ENCODE data around the gene ELAPOR2.

ELAPOR2 gene

DNA sequence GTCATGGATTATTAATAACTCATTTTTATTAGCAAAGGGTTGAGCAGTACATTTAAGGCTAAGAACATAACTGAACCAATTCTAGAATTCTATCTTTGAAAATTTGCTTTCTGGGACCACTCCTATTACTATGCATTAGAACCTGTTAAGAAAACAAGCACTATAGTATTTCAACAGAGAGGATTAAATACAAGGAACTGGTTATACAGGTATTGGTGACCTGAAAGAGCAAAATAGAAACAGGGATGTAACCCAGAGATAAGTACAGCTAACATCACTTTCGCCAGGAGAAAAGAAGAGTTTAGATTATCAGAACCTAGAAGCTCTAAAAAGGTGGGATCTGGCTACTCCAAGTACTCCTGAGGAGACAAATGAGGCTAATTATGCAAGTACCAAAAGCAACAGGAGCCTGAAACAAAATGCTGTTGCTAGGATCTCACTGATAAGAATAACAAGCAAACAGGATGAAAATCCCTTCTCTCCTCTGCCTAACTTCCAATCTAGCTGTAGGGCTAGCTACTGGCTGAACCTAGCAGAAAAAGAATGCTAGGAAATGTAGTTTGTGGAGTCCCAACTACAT is 32.1 kb upstream of the ELAPOR2 start:
- H3K4me1 ChIP-seq = no peaks in the 10 kb centered on the region
- no peaks in the 10 kb centered on the region for H3K36me3 ChIP-seq
- H4K20me1 ChIP-seq = no peaks in the 10 kb centered on the region
- H3K27ac ChIP-seq = no peak overlapping the region
- H3K9me3 ChIP-seq = no peaks in the 10 kb centered on the region
- no peak for TF ChIP-seq Cebpa-rat (IDR thresholded peaks at IDR 0.05)
- H3K4me2 ChIP-seq = no peak overlapping the region
- H3K9ac ChIP-seq = no peak overlapping the region
- no peaks in the 10 kb centered on the region for H3K27me3 ChIP-seq
- H3K4me3 ChIP-seq = no peak overlapping the region

DNA sequence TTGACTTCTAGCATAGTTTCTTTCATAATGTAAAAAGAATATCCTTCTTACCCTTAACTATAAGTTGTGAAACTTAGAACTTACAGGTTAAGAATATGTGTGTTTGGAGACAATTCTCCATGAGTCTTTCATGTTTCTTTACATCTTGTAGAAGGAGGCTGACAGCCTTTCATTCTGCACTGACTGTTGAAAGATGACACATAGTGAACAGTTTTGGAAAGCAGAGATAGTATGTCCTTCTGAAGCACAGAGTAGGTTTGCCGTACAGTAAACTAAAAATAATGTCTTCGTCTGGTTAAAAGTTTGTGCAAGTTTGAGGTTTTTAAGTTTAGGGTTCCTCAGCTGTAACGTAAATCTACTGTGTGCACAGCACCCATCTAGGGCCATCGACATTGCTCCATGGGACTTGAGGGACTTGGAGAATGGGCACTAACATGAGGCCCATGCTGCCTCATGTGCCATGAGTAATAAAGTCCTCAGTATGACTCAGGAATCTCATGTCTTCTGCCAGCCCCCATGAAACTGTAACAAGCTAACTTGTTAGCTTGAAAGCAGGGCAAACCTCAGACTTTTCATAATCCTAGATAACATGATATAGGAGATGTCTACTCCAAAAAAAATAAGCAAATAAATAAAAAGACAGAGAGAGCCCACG is 24.5 kb upstream of the ELAPOR2 start:
- H3K9ac ChIP-seq = no peak overlapping the region
- H3K4me3 ChIP-seq = no peak overlapping the region
- H4K20me1 ChIP-seq = no peaks in the 10 kb centered on the region
- H3K27ac ChIP-seq = no peak overlapping the region
- no peaks in the 10 kb centered on the region for H3K9me3 ChIP-seq
- H3K27me3 ChIP-seq = no peaks in the 10 kb centered on the region
- no peak overlapping the region for H3K4me2 ChIP-seq
- no peaks in the 10 kb centered on the region for H3K4me1 ChIP-seq
- H3K36me3 ChIP-seq = no peaks in the 10 kb centered on the region
- TF ChIP-seq Cebpa-rat (IDR thresholded peaks at IDR 0.05) = no peak

DNA sequence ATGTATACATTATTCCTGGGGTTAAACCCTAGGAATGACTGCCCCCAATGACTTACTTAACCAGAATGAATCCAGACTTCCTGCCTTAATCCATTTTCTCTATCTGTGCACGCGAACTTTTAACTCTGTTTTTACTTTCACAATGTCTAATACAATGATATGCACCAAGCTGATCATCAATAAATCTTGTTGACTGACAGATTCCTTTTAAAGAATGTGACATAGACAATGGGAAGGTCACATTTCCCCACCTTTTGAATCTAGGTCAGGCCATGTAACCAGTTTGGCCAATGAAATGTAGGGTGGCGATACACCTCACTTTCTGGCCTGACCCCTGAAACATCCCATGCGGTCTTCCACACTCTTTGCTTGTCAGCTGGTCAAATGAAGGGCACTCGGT is 23.2 kb upstream of the ELAPOR2 start:
- Histone ChIP-seq H3K4me2 (no peak overlapping the region), H4K20me1 (no peaks in the 10 kb centered on the region), H3K4me1 (no peaks in the 10 kb centered on the region), H3K9ac (no peak overlapping the region), H3K36me3 (no peaks in the 10 kb centered on the region), H3K27ac (no peak overlapping the region), H3K9me3 (no peaks in the 10 kb centered on the region), H3K4me3 (no peak overlapping the region), H3K27me3 (no peaks in the 10 kb centered on the region)
- no peak for TF ChIP-seq Cebpa-rat (IDR thresholded peaks at IDR 0.05)

DNA sequence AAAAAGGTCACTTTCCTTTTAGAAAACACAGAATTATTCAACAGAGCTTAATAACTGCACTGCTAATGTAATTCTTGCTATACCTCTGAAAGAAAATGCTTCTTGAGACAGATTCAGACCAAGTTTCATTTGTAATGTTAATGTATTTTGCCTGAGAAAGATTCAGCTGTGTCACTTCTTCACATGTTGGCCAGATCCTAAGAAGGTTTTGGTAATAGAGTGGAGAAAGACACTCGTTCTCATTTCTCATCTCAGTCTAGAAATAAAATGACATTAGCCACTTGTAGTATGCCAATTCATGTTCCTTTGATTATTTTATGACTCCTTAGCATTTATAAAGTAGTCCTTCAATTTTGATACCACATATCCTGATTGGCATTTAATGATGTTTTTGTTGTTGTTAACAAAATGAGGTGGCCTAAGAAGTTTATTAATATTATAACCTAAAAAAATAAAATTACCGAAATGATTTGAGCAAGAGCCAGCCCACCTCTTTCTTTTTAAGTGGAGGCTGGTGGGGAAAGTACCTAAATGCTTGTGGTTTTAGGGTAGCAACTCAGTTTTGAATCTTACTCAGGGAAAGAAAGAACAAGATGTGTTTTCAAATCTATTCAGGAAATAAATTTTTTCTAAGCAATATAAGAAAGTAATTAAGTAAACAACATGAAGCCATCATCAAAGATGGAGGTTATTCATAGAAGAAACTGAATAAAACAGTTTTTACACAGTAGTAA is 16.4 kb upstream of the ELAPOR2 start:
- Histone ChIP-seq H3K4me2 (no peak overlapping the region), H3K36me3 (no peaks in the 10 kb centered on the region), H3K4me1 (no peaks in the 10 kb centered on the region), H3K4me3 (no peak overlapping the region), H3K9me3 (no peaks in the 10 kb centered on the region), H3K9ac (no peak overlapping the region), H3K27ac (no peak overlapping the region), H4K20me1 (no peaks in the 10 kb centered on the region), H3K27me3 (no peaks in the 10 kb centered on the region)
- no peak for TF ChIP-seq Cebpa-rat (IDR thresholded peaks at IDR 0.05)

DNA sequence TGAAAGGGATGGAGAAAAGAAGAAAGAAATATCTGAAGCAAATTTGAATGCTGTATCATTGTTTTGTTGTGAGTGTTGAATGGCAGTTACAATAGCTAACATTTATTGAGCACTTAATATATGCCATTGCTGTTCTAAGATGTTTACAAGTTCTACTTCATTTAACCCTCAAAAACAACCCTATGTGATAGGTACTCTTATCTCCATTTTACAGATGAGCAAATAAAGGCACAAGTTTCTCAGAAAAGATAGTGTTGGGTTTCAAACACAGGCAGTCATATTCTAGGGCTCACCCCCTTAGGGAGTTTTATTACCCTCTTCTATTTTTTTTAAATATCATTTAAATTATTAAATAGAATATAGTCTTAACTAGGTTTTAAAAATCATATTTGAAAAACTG is 8.3 kb upstream of the ELAPOR2 start:
- H3K27me3 ChIP-seq = no peaks in the 10 kb centered on the region
- no peaks in the 10 kb centered on the region for H3K9me3 ChIP-seq
- H3K27ac ChIP-seq = no peak overlapping the region
- H4K20me1 ChIP-seq = no peaks in the 10 kb centered on the region
- no peak overlapping the region for H3K9ac ChIP-seq
- H3K4me2 ChIP-seq = no peak overlapping the region
- no peaks in the 10 kb centered on the region for H3K4me1 ChIP-seq
- no peak overlapping the region for H3K4me3 ChIP-seq
- no peak for TF ChIP-seq Cebpa-rat (IDR thresholded peaks at IDR 0.05)
- H3K36me3 ChIP-seq = no peaks in the 10 kb centered on the region

DNA sequence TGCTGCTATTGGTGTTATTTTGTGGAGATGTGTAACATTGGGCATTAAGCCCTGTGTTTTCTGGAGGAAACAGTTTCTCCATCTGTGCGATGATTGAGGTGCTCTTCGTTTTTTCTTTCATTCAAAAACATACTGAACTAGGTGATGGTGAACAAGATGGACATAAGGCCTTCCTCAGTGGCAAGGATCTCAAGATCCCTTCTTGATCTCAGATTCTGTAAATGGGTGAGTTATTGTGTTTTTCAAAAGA is 759 bp upstream of the ELAPOR2 start:
- Histone ChIP-seq H3K9ac (no peak overlapping the region), H3K4me1 (peaks cover 15% of the 10 kb centered on the region), H3K36me3 (no peaks in the 10 kb centered on the region), H4K20me1 (no peaks in the 10 kb centered on the region), H3K9me3 (no peaks in the 10 kb centered on the region), H3K4me3 (peak overlapping the region; percentile 84), H3K27ac (no peak overlapping the region), H3K27me3 (no peaks in the 10 kb centered on the region), H3K4me2 (peak overlapping the region; percentile 96)
- no peak for TF ChIP-seq Cebpa-rat (IDR thresholded peaks at IDR 0.05)

DNA sequence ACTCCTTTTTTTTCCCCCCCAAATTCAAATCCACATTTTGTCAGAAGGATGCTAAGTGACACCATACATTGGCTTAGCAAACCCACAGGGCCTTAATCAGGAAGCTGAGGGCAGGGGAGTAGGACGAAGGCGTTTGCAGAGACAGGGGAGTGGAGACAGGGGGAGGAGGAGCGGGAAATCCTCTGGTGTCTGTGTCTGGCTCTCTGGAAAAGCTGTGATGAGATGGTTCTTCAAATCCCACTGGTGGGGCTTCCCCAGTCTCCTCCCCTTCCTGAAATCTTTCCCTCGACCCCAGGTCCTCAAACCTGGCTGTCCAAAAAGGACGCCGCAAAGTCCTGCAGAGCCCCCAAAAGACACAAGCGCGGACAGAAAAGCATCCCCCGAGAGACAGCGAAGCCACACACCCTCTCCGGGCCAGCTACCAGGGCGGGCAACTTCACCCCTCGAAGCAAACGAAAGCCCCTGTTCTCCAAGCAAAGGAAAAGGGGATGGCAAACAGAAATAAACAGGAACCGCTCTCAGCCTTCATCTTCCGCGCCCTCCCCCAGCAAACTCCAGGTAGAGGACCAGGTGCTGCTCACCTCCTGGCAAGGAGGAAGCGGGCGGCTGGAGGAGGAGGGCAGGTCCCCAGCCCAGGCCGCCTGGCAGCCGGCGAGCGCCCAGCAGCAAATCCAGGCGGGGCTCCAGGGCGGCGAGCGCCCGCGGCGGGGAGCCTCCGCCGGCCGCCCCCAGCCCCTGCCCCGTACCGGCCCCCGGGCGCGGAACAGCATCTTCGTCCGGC is 520 bp downstream of the ELAPOR2 start:
- no peaks in the 10 kb centered on the region for H3K9me3 ChIP-seq
- peak overlapping the region; percentile 84 for H3K4me3 ChIP-seq
- no peak for TF ChIP-seq Cebpa-rat (IDR thresholded peaks at IDR 0.05)
- H3K9ac ChIP-seq = peak overlapping the region; percentile 77
- H4K20me1 ChIP-seq = no peaks in the 10 kb centered on the region
- H3K4me1 ChIP-seq = peaks cover 15% of the 10 kb centered on the region
- H3K27me3 ChIP-seq = no peaks in the 10 kb centered on the region
- H3K36me3 ChIP-seq = no peaks in the 10 kb centered on the region
- H3K27ac ChIP-seq = peak overlapping the region; percentile 35; the same call in 1 of the 2 replicates
- peak overlapping the region; percentile 96 for H3K4me2 ChIP-seq

DNA sequence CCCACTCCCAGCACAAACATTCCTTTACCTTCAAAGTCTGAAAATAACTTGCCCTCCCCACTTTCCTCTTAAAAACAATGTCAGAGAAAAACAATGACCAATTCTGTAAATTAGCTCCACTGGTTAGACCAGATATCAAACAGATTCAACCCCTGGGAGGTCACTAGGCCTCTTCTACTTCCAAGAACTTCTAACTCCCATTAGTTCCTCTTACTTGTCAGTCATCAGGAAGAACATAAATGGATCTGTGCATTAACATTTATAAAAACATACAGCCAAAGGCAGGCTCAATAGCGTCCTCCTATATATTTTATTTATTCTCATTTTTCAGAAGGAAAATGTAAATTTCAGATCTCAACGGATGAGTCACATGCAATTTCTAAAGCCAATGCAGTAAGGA is 2.2 kb downstream of the ELAPOR2 start:
- Histone ChIP-seq H3K9ac (no peak overlapping the region), H3K36me3 (no peaks in the 10 kb centered on the region), H3K4me1 (peaks cover 15% of the 10 kb centered on the region), H3K9me3 (no peaks in the 10 kb centered on the region), H3K27me3 (no peaks in the 10 kb centered on the region), H3K4me2 (no peak overlapping the region), H4K20me1 (no peaks in the 10 kb centered on the region), H3K4me3 (no peak overlapping the region), H3K27ac (no peak overlapping the region)
- TF ChIP-seq Cebpa-rat (IDR thresholded peaks at IDR 0.05) = no peak

DNA sequence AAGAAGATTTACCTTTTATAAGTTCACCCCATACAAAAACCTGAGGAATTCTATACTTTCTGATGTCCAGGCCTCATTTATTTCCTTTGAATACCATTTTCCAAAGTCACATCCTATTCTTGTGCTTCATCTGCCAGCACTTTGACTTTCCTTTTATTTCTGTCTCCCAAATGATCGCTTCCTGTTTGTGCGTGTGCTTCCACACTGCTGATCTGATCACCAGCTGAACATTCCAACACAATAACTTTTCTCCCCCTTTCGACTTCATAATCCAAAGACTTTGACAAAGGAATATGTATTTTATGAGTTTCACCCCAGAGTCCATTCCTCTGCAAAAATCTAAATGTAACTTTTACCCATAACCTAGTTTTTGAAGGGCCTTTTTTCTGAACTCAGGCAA is 3.1 kb downstream of the ELAPOR2 start:
- Histone ChIP-seq H3K9ac (no peak overlapping the region), H3K36me3 (no peaks in the 10 kb centered on the region), H3K27ac (no peak overlapping the region), H3K4me1 (peaks cover 15% of the 10 kb centered on the region), H3K9me3 (no peaks in the 10 kb centered on the region), H3K4me2 (no peak overlapping the region), H4K20me1 (no peaks in the 10 kb centered on the region), H3K4me3 (no peak overlapping the region), H3K27me3 (no peaks in the 10 kb centered on the region)
- TF ChIP-seq Cebpa-rat (IDR thresholded peaks at IDR 0.05) = no peak

DNA sequence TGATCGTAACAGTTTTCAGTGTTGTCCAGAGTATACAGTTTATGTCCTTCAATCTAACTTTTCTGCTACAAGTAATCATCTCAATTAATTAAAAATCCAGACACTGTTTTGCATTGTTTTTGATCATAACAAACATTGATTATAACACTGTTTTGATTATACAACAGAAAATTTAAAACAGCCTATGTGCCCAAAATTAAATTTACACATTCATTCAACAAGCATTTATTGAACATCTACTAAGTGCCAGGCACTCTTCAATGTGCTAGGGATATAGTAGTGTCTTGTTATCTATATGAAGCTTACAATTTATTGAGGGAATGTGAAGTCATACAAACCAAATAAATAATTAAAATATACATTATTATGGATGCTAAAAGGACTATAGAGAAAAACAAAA is 10.6 kb downstream of the ELAPOR2 start:
- H3K27ac ChIP-seq = no peak overlapping the region
- H3K9me3 ChIP-seq = peaks cover 13% of the 10 kb centered on the region; the same call in 1 of the 2 replicates
- H3K4me1 ChIP-seq = peaks cover 13% of the 10 kb centered on the region
- no peaks in the 10 kb centered on the region for H3K36me3 ChIP-seq
- H3K4me3 ChIP-seq = no peak overlapping the region
- no peaks in the 10 kb centered on the region for H3K27me3 ChIP-seq
- H3K4me2 ChIP-seq = no peak overlapping the region
- H4K20me1 ChIP-seq = no peaks in the 10 kb centered on the region
- no peak for TF ChIP-seq Cebpa-rat (IDR thresholded peaks at IDR 0.05)
- H3K9ac ChIP-seq = no peak overlapping the region
